Measurements from ENCODE around the gene ELFN2. TPM values are rescaled to one million over a fixed set of nuclear protein-coding genes. Genes with fewer than 3 reads are reported as not detected.

The ELFN2 gene, protein sequence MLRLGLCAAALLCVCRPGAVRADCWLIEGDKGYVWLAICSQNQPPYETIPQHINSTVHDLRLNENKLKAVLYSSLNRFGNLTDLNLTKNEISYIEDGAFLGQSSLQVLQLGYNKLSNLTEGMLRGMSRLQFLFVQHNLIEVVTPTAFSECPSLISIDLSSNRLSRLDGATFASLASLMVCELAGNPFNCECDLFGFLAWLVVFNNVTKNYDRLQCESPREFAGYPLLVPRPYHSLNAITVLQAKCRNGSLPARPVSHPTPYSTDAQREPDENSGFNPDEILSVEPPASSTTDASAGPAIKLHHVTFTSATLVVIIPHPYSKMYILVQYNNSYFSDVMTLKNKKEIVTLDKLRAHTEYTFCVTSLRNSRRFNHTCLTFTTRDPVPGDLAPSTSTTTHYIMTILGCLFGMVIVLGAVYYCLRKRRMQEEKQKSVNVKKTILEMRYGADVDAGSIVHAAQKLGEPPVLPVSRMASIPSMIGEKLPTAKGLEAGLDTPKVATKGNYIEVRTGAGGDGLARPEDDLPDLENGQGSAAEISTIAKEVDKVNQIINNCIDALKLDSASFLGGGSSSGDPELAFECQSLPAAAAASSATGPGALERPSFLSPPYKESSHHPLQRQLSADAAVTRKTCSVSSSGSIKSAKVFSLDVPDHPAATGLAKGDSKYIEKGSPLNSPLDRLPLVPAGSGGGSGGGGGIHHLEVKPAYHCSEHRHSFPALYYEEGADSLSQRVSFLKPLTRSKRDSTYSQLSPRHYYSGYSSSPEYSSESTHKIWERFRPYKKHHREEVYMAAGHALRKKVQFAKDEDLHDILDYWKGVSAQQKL
- total RNA-seq (2022; extraction: Qiagen RNA extraction; ENCODE audit: low read depth), result 5.8 to 9.0 TPM (median 8.2 TPM) in 5 replicates

DNA sequence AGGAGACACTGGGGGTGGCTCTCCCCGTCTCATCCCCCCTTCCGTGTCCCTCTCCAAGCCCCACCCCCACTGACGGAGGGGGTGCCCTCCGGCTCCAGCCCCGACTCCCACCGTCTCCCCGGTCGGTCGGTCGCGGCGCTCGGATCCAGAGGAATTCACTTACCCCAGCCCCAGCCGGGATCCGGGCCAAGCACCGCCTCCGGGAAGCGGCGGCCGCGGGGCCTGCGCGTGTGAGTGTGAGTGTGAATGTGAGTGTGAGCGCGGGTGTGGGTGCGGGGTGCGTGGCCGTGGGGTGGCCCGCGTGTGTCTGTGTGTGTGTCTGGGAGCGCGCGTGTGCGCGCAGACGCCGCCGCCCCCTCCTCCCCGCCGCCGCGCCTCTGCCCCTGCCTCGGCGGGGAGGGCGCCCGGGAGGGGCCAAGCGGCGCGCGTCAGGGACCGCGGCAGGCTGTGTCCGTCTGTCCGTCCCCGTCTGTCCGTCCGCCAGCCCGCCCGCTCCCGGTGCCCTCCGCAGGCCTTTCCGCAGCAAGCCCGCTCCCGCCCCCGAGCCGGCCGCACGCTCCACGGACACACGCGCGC is at the start of gene ELFN2:
TSS of gene ELFN2 (minus strand) at position 345 of the 576 bp plus-strand sequence. CDS start 51,945 bp downstream, outside the sequence.

Other genes with a start within 250 kb of the ELFN2 start
- 7.9 to 13.0 TPM (median 11.2 TPM) in 5 replicates for gene C1QTNF6, start 239.2 kb downstream of the ELFN2 start, total RNA-seq (2022; extraction: Qiagen RNA extraction; ENCODE audit: low read depth)
- gene SSTR3, start 215.0 kb downstream of the ELFN2 start, total RNA-seq (2022; extraction: Qiagen RNA extraction; ENCODE audit: low read depth), result not detected in 5 replicates
- 0.11 to 0.27 TPM (median 0.25 TPM) in 4 of 5 replicates, not detected in the other for gene RAC2, start 183.2 kb downstream of the ELFN2 start, total RNA-seq (2022; extraction: Qiagen RNA extraction; ENCODE audit: low read depth)
- gene CYTH4, start 145.0 kb downstream of the ELFN2 start, total RNA-seq (2022; extraction: Qiagen RNA extraction; ENCODE audit: low read depth), result 0.82 to 1.2 TPM (median 1.0 TPM) in 5 replicates
- 1.5 to 3.2 TPM (median 2.5 TPM) in 5 replicates for gene MFNG, start 58.9 kb upstream of the ELFN2 start, total RNA-seq (2022; extraction: Qiagen RNA extraction; ENCODE audit: low read depth)
- 32.3 to 40.9 TPM (median 34.9 TPM) in 5 replicates for gene CARD10, start 91.9 kb upstream of the ELFN2 start, total RNA-seq (2022; extraction: Qiagen RNA extraction; ENCODE audit: low read depth)
- 27.2 to 39.2 TPM (median 36.6 TPM) in 5 replicates for gene CDC42EP1, start 133.0 kb upstream of the ELFN2 start, total RNA-seq (2022; extraction: Qiagen RNA extraction; ENCODE audit: low read depth)
- gene LGALS2, start 152.6 kb upstream of the ELFN2 start, total RNA-seq (2022; extraction: Qiagen RNA extraction; ENCODE audit: low read depth), result 0.27 to 0.45 TPM (median 0.34 TPM) in 4 of 5 replicates, not detected in the other
- gene GGA1, start 181.4 kb upstream of the ELFN2 start, total RNA-seq (2022; extraction: Qiagen RNA extraction; ENCODE audit: low read depth), result 18.9 to 25.2 TPM (median 22.3 TPM) in 5 replicates
- 1.2 to 2.8 TPM (median 2.0 TPM) in 5 replicates for gene SH3BP1, start 212.2 kb upstream of the ELFN2 start, total RNA-seq (2022; extraction: Qiagen RNA extraction; ENCODE audit: low read depth)
- 16.3 to 21.8 TPM (median 21.4 TPM) in 5 replicates for gene PDXP, start 231.2 kb upstream of the ELFN2 start, total RNA-seq (2022; extraction: Qiagen RNA extraction; ENCODE audit: low read depth)
- gene LGALS1, start 248.2 kb upstream of the ELFN2 start, total RNA-seq (2022; extraction: Qiagen RNA extraction; ENCODE audit: low read depth), result 1,299 to 1,423 TPM (median 1,303 TPM) in 5 replicates

Measured in A549 treated with CpdA at 1 μM for 4 hours (cell line).